Adrenal gland (tissue), 5 donors: ENCODE data around the gene LDB1.

Experiments
- POLR2A ChIP-seq, 2 donors: fragments of 450-650 bp; IDR thresholded peaks; one replicate each; pipeline ENCODE4 v1.6.1; 2017; ENCODE audit warnings: antibody characterized with exemption in 2 of 2, mild to moderate bottlenecking in 2 of 2, moderate library complexity in 1 of 2
- TF ChIP-seq, protein P1 (sequence below), 6 experiments: fragments of 450-650 bp in 4 of 6; fragments of 200-600 bp in 2 of 6; sonication (generic) in 1 of 6; IDR thresholded peaks; 1 replicate in 5 of 6; 2 replicates in 1 of 6; pipeline versions ENCODE4 v1.5.1 to v1.8.0; 2016 to 2021; ENCODE audit warnings: antibody characterized with exemption in 6 of 6, mild to moderate bottlenecking in 2 of 6, moderate library complexity in 1 of 6
- donor health status: DM: no; HTN: no; CAD: no.

DNA sequence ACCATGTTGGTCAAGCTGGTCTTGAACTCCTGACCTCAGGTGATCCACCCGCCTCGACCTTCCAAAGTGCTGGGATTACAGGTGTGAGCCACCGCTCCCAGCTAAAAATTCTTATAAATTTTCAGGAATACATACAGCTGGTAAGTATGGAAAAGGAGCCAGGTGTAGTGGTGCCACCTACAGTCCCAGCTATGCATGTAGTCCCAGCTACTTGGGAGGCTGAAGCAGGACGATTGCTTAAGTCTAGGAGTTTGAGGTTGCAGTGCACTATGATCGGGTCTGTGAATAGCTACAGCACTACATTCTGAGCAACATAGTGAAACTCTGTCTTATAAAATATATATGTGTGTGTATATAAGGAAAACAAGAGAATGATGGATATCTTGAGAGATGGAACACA lies 19.0 kb downstream of the LDB1 start:
- TF ChIP-seq, protein P1, sequence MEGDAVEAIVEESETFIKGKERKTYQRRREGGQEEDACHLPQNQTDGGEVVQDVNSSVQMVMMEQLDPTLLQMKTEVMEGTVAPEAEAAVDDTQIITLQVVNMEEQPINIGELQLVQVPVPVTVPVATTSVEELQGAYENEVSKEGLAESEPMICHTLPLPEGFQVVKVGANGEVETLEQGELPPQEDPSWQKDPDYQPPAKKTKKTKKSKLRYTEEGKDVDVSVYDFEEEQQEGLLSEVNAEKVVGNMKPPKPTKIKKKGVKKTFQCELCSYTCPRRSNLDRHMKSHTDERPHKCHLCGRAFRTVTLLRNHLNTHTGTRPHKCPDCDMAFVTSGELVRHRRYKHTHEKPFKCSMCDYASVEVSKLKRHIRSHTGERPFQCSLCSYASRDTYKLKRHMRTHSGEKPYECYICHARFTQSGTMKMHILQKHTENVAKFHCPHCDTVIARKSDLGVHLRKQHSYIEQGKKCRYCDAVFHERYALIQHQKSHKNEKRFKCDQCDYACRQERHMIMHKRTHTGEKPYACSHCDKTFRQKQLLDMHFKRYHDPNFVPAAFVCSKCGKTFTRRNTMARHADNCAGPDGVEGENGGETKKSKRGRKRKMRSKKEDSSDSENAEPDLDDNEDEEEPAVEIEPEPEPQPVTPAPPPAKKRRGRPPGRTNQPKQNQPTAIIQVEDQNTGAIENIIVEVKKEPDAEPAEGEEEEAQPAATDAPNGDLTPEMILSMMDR (IDR thresholded peaks at IDR 0.05), result no peak
- TF ChIP-seq POLR2A (IDR thresholded peaks at IDR 0.05), result no peak
